ENCODE results near the gene P2RX1.

- TF ChIP-seq CTCF (IDR thresholded peaks at IDR 0.05) (no peak), EZH2 (IDR thresholded peaks at IDR 0.05; ENCODE audit: borderline replicate concordance, insufficient read depth, low read depth, low read length, poor library complexity, severe bottlenecking) (no peak)
These were observed 39.0 kb downstream of the P2RX1 start for GRCh38 chr17:3877220-3877619.
